22Rv1 (cell line): ENCODE data around the gene CBLB.

Experiments used
- ZFX ChIP-seq: fragments of 450-650 bp; IDR thresholded peaks from 2 replicates; pipeline ENCODE4 v1.6.1; 2017; ENCODE audit warnings: antibody characterized with exemption, borderline replicate concordance
- TF ChIP-seq, protein P1 (sequence below): fragments of 450-650 bp; IDR thresholded peaks from 2 replicates; pipeline ENCODE4 v1.5.1; 2017; ENCODE audit warnings: mild to moderate bottlenecking

DNA sequence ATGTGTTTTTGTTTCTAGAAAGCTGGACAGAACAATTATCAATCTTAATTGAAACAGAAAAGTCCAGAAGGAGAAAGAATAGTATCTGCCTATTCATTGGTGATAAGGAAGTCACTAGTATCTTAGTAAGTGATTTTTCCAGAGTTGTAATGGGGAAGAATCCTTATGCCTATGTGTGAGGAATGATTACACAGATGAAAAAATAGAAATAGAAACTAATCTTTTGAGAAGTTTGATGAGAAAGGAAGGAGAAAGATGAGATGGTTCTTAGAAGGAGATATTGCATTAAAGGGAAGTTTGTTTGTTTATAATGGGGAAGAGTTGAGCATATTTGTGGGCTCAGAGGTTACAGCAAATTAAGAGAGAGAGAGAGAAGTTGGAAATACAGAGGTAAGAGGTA lies 42.7 kb upstream of the CBLB start:
- TF ChIP-seq, protein P1, sequence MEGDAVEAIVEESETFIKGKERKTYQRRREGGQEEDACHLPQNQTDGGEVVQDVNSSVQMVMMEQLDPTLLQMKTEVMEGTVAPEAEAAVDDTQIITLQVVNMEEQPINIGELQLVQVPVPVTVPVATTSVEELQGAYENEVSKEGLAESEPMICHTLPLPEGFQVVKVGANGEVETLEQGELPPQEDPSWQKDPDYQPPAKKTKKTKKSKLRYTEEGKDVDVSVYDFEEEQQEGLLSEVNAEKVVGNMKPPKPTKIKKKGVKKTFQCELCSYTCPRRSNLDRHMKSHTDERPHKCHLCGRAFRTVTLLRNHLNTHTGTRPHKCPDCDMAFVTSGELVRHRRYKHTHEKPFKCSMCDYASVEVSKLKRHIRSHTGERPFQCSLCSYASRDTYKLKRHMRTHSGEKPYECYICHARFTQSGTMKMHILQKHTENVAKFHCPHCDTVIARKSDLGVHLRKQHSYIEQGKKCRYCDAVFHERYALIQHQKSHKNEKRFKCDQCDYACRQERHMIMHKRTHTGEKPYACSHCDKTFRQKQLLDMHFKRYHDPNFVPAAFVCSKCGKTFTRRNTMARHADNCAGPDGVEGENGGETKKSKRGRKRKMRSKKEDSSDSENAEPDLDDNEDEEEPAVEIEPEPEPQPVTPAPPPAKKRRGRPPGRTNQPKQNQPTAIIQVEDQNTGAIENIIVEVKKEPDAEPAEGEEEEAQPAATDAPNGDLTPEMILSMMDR = no peak
- no peak for TF ChIP-seq ZFX
